Ovary (tissue), 9 donors: ENCODE data around the gene DHRS7B. TPM values are rescaled to one million over a fixed set of nuclear protein-coding genes. Genes with fewer than 3 reads are reported as not detected.

ENCODE experiments used
- DNase-seq, 5 donors: peaks; one replicate each; pipeline ENCODE4 v3.0.0-alpha.2; 2019 to 2020
- H3K27ac ChIP-seq, 2 donors: fragments of 200-600 bp; one replicate each; pipeline versions ENCODE4 v1.5.1 to v1.8.0; 2019 to 2022
- H3K27me3 ChIP-seq: fragments of 200-600 bp; one replicate; pipeline ENCODE4 v1.8.0; 2022
- H3K36me3 ChIP-seq: fragments of 200-600 bp; sonication (generic); one replicate; pipeline ENCODE4 v1.5.1; 2019
- H3K4me1 ChIP-seq: one replicate; pipeline ENCODE4 v1.8.1; 2013; ENCODE audit warnings: mild to moderate bottlenecking, moderate library complexity; ENCODE audit not compliant: insufficient read depth
- H3K4me3 ChIP-seq: fragments of 200-600 bp; sonication (generic); one replicate; pipeline ENCODE4 v1.5.1; 2017
- H3K9me3 ChIP-seq, 2 donors: fragments of 200-600 bp in 1 of 2; sonication (generic) in 1 of 2; one replicate each; pipeline versions ENCODE4 v1.5.1 to v1.8.1; 2013 to 2019; ENCODE audit warnings: mild to moderate bottlenecking in 1 of 2, moderate library complexity in 1 of 2
- CTCF ChIP-seq, 3 donors: fragments of 450-650 bp in 2 of 3; fragments of 200-600 bp in 1 of 3; IDR thresholded peaks; one replicate each; pipeline versions ENCODE4 v1.5.1 to v1.8.0; 2016 to 2022; ENCODE audit warnings: antibody characterized with exemption in 3 of 3, mild to moderate bottlenecking in 1 of 3
- EP300 ChIP-seq: sonication (generic); formaldehyde crosslinking; IDR thresholded peaks from one replicate; pipeline ENCODE4 v1.6.1; 2017; ENCODE audit warnings: antibody characterized with exemption
- POLR2A ChIP-seq: fragments of 450-650 bp; IDR thresholded peaks from one replicate; pipeline ENCODE4 v1.6.1; 2017; ENCODE audit warnings: antibody characterized with exemption, mild to moderate bottlenecking, moderate library complexity
- WGBS, 3 donors: extraction: QIAGEN DNeasy Blood & Tissue Kit in 1 of 3; methylation state at CpG; one replicate each; pipeline versions ENCODE4 v1.1.5 to v1.1.7; 2013 to 2017; 5-methylcytosine and 5-hydroxymethylcytosine counted together
- intact Hi-C, 4 donors: fragments of 100-400 bp; cut with DNase I; formaldehyde crosslinking; loops; one replicate each; pipeline versions ENCODE4 v1.11.0 to v1.15.1; 2022 to 2023
- polyA plus RNA-seq, 2 donors: library from polyadenylated mRNA; stranded (reverse); fragments of 200-250 nt in 1 of 2; fragments of 350-450 nt in 1 of 2; fragmentation: Illumina TruSeq in 1 of 2; extraction: RNeasy Lipid Tissue Mini Kit (QIAGEN cat#74804) in 1 of 2; gene quantifications; one replicate each; pipeline ENCODE4 v1.2.3, GENCODE V29; 2013 to 2014
- total RNA-seq, 7 donors: library from RNA; depleted of rRNA in 2 of 7; stranded (reverse); fragments of >200 nt in 2 of 7; fragmentation: NEBNext Ultra II Directional in 3 of 7; extraction: Animal tissue kit (Norgen Biotek cat#: 25700) in 3 of 7; gene quantifications; one replicate each; pipeline versions ENCODE4 v1.1.0 to v1.2.4, GENCODE V29; 2016 to 2023
- donor health status: DM: no; HTN: no; CAD: no; lungs with moderate emphysema.
- donor health status: DM: no; HTN: no; CAD: no.
- donor health status: Bipolar disorder and iron deficiency.
- donor health status: DM: yes; HTN: yes; CAD: no.
- donor health status: DM: no; HTN: no; CAD: no.
- donor health status: DM: yes; HTN: yes; CAD: no.

The DHRS7B gene
- total and polyA plus RNA-seq, 9 donors, result 10.7 to 28.3 (median 17.4) TPM

DNA sequence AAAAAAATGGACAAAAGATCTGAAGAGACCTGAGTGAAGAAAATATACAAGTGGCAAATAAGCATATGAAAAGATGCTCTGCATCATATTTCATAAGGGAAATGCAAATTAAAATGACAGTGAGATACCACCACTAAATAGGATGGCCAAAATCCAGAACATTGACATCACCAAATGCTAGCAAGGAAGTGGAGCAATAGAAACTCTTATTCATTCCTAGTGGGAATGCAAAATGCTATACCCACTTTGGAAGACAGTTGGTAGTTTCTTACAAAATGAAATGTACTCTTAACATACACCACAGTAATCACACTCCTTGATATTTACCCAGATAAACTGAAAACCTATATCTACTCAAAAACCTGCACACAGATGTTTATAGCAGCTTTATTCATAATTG is 33.6 kb downstream of the DHRS7B start:
- no peak for DNase-seq
- Histone ChIP-seq H3K4me1 (peaks cover 7% of the 10 kb centered on the region), H3K4me3 (no peak overlapping the region), H3K36me3 (no peaks in the 10 kb centered on the region), H3K9me3 (no peaks in the 10 kb centered on the region), H3K27ac (no peak overlapping the region), H3K27me3 (no peaks in the 10 kb centered on the region)
- no peak for TF ChIP-seq CTCF (IDR thresholded peaks at IDR 0.05)
- TF ChIP-seq EP300, result no peak
- no peak for TF ChIP-seq POLR2A
- intact Hi-C loops, result no loop called here

- no peak overlapping the region for H3K27ac ChIP-seq
- no peak for DNase-seq
- H3K36me3 ChIP-seq, result no peaks in the 10 kb centered on the region
- H3K27me3 ChIP-seq, result no peaks in the 10 kb centered on the region
- H3K9me3 ChIP-seq, result no peaks in the 10 kb centered on the region
- H3K4me1 ChIP-seq, result peaks cover 9% of the 10 kb centered on the region
- WGBS, 3 donors, result 9% methylated on average over 7 of the region's 7 CpGs
- no peak overlapping the region for H3K4me3 ChIP-seq
- TF ChIP-seq POLR2A, result no peak
- TF ChIP-seq EP300, result no peak
- TF ChIP-seq CTCF (IDR thresholded peaks at IDR 0.05), result no peak
- intact Hi-C loops, result no loop called here
Observed at GRCh38 chr17:21161498-21162393, 35.0 kb downstream of the DHRS7B start.

DNA sequence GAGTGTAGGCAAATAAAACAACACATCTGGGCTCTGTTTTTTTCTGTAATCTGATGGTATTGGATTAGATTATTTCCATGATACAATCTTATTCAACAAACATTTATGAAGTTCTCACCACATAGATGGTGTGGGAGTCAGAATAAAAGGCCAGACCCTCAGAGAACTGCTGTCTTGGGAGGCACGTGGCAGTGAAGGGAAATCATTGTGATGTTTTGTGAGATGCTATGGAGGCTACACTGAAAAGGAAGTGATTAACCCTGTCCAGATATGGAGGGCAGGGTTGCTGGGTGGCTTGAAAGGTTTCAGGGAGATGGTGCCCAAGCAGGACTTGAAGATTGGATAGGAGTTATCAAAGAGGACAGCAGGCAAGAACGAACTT is 35.6 kb downstream of the DHRS7B start:
- intact Hi-C loops, result no loop called here
- Histone ChIP-seq H3K9me3 (no peaks in the 10 kb centered on the region), H3K36me3 (no peaks in the 10 kb centered on the region), H3K4me3 (no peak overlapping the region), H3K27ac (no peak overlapping the region), H3K4me1 (peaks cover 9% of the 10 kb centered on the region), H3K27me3 (no peaks in the 10 kb centered on the region)
- DNase-seq, result no peak
- WGBS, 3 donors, result 18 to 33% (median 31%) methylated on average over 2 of the region's 2 CpGs
- TF ChIP-seq POLR2A, result no peak

DNA sequence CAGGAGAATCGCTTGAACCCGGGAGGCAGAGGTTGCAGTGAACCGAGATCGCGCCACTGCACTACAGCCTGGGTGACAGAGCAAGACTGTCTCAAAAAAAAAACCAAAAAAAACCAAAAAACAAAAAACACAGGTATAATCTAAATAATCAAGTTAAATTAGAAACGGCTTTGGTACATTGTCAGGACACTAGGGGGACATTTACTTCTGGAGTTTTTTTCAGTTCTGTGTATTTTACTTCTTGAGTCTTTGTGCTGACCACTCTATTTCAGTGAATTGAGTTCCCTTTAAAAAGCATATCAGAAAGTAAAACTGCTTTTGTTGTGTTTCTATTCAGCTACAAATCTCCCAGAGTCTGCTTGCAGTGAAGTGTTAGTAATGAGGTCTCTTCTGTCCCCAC is 36.3 kb downstream of the DHRS7B start:
- no peak for TF ChIP-seq CTCF (IDR thresholded peaks at IDR 0.05)
- TF ChIP-seq POLR2A, result no peak
- no peak for TF ChIP-seq EP300
- WGBS, 3 donors, result 81 to 86% (median 85%) methylated on average over 6 of the region's 6 CpGs
- peaks cover 9% of the 10 kb centered on the region for H3K4me1 ChIP-seq
- no peak for DNase-seq
- intact Hi-C loops, result no loop called here
- no peak overlapping the region for H3K4me3 ChIP-seq
- H3K9me3 ChIP-seq, result no peaks in the 10 kb centered on the region
- no peak overlapping the region for H3K27ac ChIP-seq
- no peaks in the 10 kb centered on the region for H3K36me3 ChIP-seq
- no peaks in the 10 kb centered on the region for H3K27me3 ChIP-seq

DNA sequence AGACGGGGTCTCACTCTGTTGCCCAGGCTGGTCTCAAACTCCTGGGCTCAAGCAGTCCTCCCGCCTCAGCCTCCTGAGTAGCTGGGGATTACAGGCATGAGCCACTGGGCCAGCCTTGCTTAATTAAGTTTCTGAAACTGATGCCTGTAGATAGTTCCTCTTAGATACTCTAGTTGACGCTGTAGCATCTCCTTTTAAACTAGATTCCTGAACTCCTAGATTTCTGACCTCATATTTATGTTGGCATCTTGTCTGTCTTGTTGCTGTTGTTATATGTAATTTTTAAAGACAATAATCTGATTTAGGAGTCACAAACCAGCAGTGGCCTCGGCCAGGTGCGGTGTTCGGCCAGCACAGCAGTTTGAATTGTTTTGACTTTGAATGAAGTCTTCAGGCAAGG is 37.5 kb downstream of the DHRS7B start:
- Histone ChIP-seq H3K4me1 (peaks cover 12% of the 10 kb centered on the region), H3K27me3 (no peaks in the 10 kb centered on the region), H3K27ac (no peak overlapping the region), H3K36me3 (no peaks in the 10 kb centered on the region), H3K4me3 (no peak overlapping the region), H3K9me3 (no peaks in the 10 kb centered on the region)
- TF ChIP-seq CTCF (IDR thresholded peaks at IDR 0.05) (no peak), POLR2A (no peak), EP300 (no peak)
- 92 to 98% (median 93%) methylated on average over 6 of the region's 6 CpGs for WGBS, 3 donors
- DNase-seq, result no peak
- intact Hi-C loops, result no loop called here
